Endothelial cell of umbilical vein (primary cell): Measurements from ENCODE around the gene SNHG17. TPM values are rescaled to one million over a fixed set of nuclear protein-coding genes. Genes with fewer than 3 reads are reported as not detected.

Experiments
- BruUV-seq: library from RNA; stranded (reverse); fragments of 400-500 nt; replicated peaks from 2 replicates; lab custom pipeline; 2021; lab: Mats Ljungman, UMichigan
- CTCF ChIA-PET: fragments of 300-600, 350-600 bp; sonication (Branson Sonifier 250); formaldehyde crosslinking; loops from one replicate; lab custom pipeline; 2021; ENCODE audit warnings: antibody characterized with exemption, inconsistent platforms; lab: Charles Lee
- POLR2A ChIA-PET: fragments of 300-600, 350-600 bp; sonication (Branson Sonifier 250); formaldehyde crosslinking; loops from one replicate; lab custom pipeline; 2021; ENCODE audit warnings: antibody characterized with exemption, inconsistent platforms; lab: Charles Lee
- DNase-seq: peaks from one replicate; pipeline ENCODE4 v3.0.0-alpha.2; 2011; ENCODE audit warnings: low read depth, low spot score
- FAIRE-seq: peaks from 2 replicates; lab custom pipeline; 2011; peaks lifted over from hg19 to GRCh38; lab: Jason Lieb, UNC
- H2AFZ ChIP-seq: 2 replicates; pipeline ENCODE4 v1.6.0; 2012; ENCODE audit warnings: low read depth, low read length, control low read depth, inconsistent platforms
- H3K27ac ChIP-seq: 2 replicates; pipeline ENCODE4 v1.5.1; 2011; ENCODE audit warnings: low read depth, mild to moderate bottlenecking, control low read depth, low read length, moderate library complexity; ENCODE audit not compliant: insufficient read depth
- H3K27me3 ChIP-seq, 2 experiments: 2 replicates each; pipeline versions ENCODE4 v1.6.0 to v1.6.1; 2011; ENCODE audit warnings: low read length in 2 of 2, mixed read lengths in 1 of 2; ENCODE audit not compliant: control insufficient read depth in 2 of 2, insufficient read depth in 2 of 2
- H3K36me3 ChIP-seq, 2 experiments: 2 replicates in 1 of 2; 3 replicates in 1 of 2; pipeline ENCODE4 v1.5.1; 2011; ENCODE audit warnings: low read length in 2 of 2, mild to moderate bottlenecking in 1 of 2, moderate library complexity in 1 of 2; ENCODE audit not compliant: control insufficient read depth in 2 of 2, insufficient read depth in 2 of 2; ENCODE audit errors: extremely low read depth in 1 of 2
- H3K4me1 ChIP-seq: 3 replicates; pipeline ENCODE4 v1.5.1; 2011; ENCODE audit warnings: mild to moderate bottlenecking, low read length; ENCODE audit not compliant: control insufficient read depth, insufficient read depth; ENCODE audit errors: extremely low read depth
- H3K4me2 ChIP-seq: 2 replicates; pipeline ENCODE4 v1.6.1; 2011; ENCODE audit warnings: low read length, control low read depth, mixed read lengths; ENCODE audit not compliant: insufficient read depth
- H3K4me3 ChIP-seq, 3 experiments: fragments of 200-600 bp in 1 of 3; sonication (generic), shearing (Covaris generic) in 1 of 3; replicated peaks in 1 of 3; 2 replicates each; pipeline ENCODE4 v1.5.1; 2011 to 2016; ENCODE audit warnings: control low read depth in 3 of 3, low read length in 3 of 3, mild to moderate bottlenecking in 2 of 3, inconsistent platforms in 1 of 3, low read depth in 1 of 3, moderate library complexity in 1 of 3; ENCODE audit not compliant: insufficient read depth in 1 of 3
- H3K79me2 ChIP-seq: 2 replicates; pipeline ENCODE4 v1.6.0; 2012; ENCODE audit warnings: low read length, inconsistent platforms; ENCODE audit not compliant: control insufficient read depth, insufficient read depth
- H3K9ac ChIP-seq: replicated peaks from 2 replicates; pipeline ENCODE3; 2011; ENCODE audit warnings: low read length, control low read depth; ENCODE audit not compliant: insufficient read depth; ENCODE audit errors: extremely low read depth
- H3K9me1 ChIP-seq: replicated peaks from 3 replicates; pipeline ENCODE4 v1.6.0; 2011; ENCODE audit warnings: mild to moderate bottlenecking, low read length; ENCODE audit not compliant: control insufficient read depth, insufficient read depth; ENCODE audit errors: extremely low read depth
- H3K9me3 ChIP-seq: replicated peaks from 2 replicates; pipeline ENCODE4 v1.5.1; 2012; ENCODE audit warnings: low read length, inconsistent platforms; ENCODE audit not compliant: control insufficient read depth, insufficient read depth
- H4K20me1 ChIP-seq: replicated peaks from 2 replicates; pipeline ENCODE3; 2011; ENCODE audit warnings: mild to moderate bottlenecking, low read length; ENCODE audit not compliant: control insufficient read depth, insufficient read depth; ENCODE audit errors: extremely low read depth
- CTCF ChIP-seq, 2 donors: IDR thresholded peaks; 1 replicate in 1 of 2; 2 replicates in 1 of 2; pipeline ENCODE4 v1.5.1; 2011; ENCODE audit warnings: low read length in 2 of 2, mild to moderate bottlenecking in 2 of 2, moderate library complexity in 2 of 2, control low read depth in 1 of 2, inconsistent platforms in 1 of 2, low read depth in 1 of 2; ENCODE audit not compliant: insufficient read depth in 1 of 2; ENCODE audit errors: extremely low read depth in 1 of 2
- GATA2 ChIP-seq: IDR thresholded peaks from 2 replicates; pipeline ENCODE4 v1.7.0; 2011; ENCODE audit warnings: low read depth, mild to moderate bottlenecking, moderate library complexity, mixed read lengths, low read length; ENCODE audit not compliant: insufficient read length, insufficient read depth
- POLR2AphosphoS5 ChIP-seq: IDR thresholded peaks from 2 replicates; pipeline ENCODE4 v1.6.1; 2012; ENCODE audit warnings: low read depth, mild to moderate bottlenecking, control low read depth, low read length, moderate library complexity; ENCODE audit not compliant: insufficient read depth
- dilution Hi-C: fragments of 300-500 bp; cut with MboI; formaldehyde crosslinking; loops from one replicate; pipeline ENCODE4 v1.15.0; 2019; ENCODE audit warnings: low sequenced_read_pairs; ENCODE audit not compliant: extremely low pct_ligation_motif_present
- intact Hi-C: fragments of 100-400 bp; cut with micrococcal nuclease; formaldehyde crosslinking; loops from one replicate; pipeline ENCODE4 v1.10.0; 2022
- polyA plus RNA-seq, 4 experiments: library from polyadenylated mRNA; depleted of rRNA in 3 of 4; stranded (reverse) in 3 of 4; unstranded in 1 of 4; fragments of >200 nt; gene quantifications; 2 replicates each; pipeline versions ENCODE4 v1.2.1 to v1.2.3, GENCODE V29; 2011 to 2012; ENCODE audit warnings: missing spikeins in 1 of 4
- small RNA-seq: library from RNA; depleted of rRNA; stranded (forward); fragments of <200 nt; gene quantifications from one replicate; pipeline ENCODE3, GENCODE V24; 2012; ENCODE audit warnings: low replicate concordance, low read depth; ENCODE audit not compliant: insufficient read depth, insufficient read length
- total RNA-seq: library from RNA; stranded (reverse); gene quantifications from 2 replicates; pipeline ENCODE4 v1.2.3, GENCODE V29; 2021

The SNHG17 gene
- total and polyA plus RNA-seq, 2 donors (not counting 3 experiments of a cell fraction or from before 2014, with no cell fraction given) = 39.4 to 94.0 TPM

DNA sequence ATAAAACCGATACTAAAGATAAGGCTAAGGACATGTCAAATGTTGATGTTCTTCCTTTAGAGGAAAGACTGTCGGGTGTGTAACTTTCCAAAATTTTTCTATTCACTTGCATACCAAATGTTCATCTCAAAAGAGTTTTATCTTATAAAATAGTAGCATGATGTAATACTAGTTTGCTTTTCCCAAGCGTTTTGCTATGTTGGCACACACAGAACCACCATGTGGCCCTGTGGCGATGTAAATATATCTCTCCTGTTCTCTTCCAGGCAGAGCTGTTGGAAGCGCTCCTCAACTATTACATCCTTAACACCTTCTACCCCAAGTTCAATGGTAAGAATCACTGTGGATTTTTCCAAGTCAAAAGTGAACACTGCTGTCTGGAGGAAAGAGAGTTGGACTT is 62.3 kb downstream of the SNHG17 start:
- no peak overlapping the region for H3K4me3 ChIP-seq
- H2AFZ ChIP-seq = no peak overlapping the region
- no peaks in the 10 kb centered on the region for H4K20me1 ChIP-seq
- FAIRE-seq (no peak), DNase-seq (no peak)
- no TSS peak for BruUV-seq
- H3K9ac ChIP-seq = no peak overlapping the region
- intact Hi-C loops = no loop called here
- no peak overlapping the region for H3K27ac ChIP-seq
- no peaks in the 10 kb centered on the region for H3K4me1 ChIP-seq
- dilution Hi-C loops = no loop called here
- H3K4me2 ChIP-seq = no peak overlapping the region
- peaks cover 14 to 17% of the 10 kb centered on the region in 2 experiments for H3K27me3 ChIP-seq
- TF ChIP-seq POLR2AphosphoS5 = no peak
- TF ChIP-seq CTCF (IDR thresholded peaks at IDR 0.05; ENCODE audit: extremely low read depth in 1 of 2, insufficient read depth in 1 of 2, low read depth in 1 of 2, low read length in 2 of 2) = no peak
- no peak for TF ChIP-seq GATA2
- ChIA-PET POLR2A (no interaction called here), CTCF (interaction anchor here (5.8 kb wide), 1 partner anchor 17 kb away, joined by 27 read pairs; no protein-coding TSS in a partner anchor)
- no peaks in the 10 kb centered on the region for H3K9me1 ChIP-seq
- H3K36me3 ChIP-seq = no peaks in the 10 kb centered on the region
- H3K79me2 ChIP-seq = no peaks in the 10 kb centered on the region
- no peaks in the 10 kb centered on the region for H3K9me3 ChIP-seq

Small RNA genes within 50 kb of the gene (small RNA-seq; reads per million reads assigned to genes)
- not detected for gene RF00056
- 0.88 reads per million for gene SNORA60
- gene SNORA71A = 5.5 reads per million, percentile 41 among the genes with 10 or more reads in this experiment
- 45.8 reads per million, percentile 92 among the genes with 10 or more reads in this experiment for gene SNORA71B
- gene SNORA71C = not detected
- 5.3 reads per million, percentile 39 among the genes with 10 or more reads in this experiment for gene SNORA71D
- gene SNORA71E = not detected

Other genes with a start within 250 kb of the SNHG17 start
- gene KIAA1755, start 174.6 kb downstream of the SNHG17 start, total RNA-seq = 0.51 and 0.58 TPM in 2 replicates
- 0.36 and 0.37 TPM in 2 replicates for gene KIAA1755, start 174.6 kb downstream of the SNHG17 start, polyA plus RNA-seq
- gene BPI, start 131.2 kb downstream of the SNHG17 start, total RNA-seq = not detected in 2 replicates
- gene BPI, start 131.2 kb downstream of the SNHG17 start, polyA plus RNA-seq = not detected in 2 replicates
- gene LBP, start 88.8 kb downstream of the SNHG17 start, total RNA-seq = not detected in 2 replicates
- gene LBP, start 88.8 kb downstream of the SNHG17 start, polyA plus RNA-seq = 0.03 TPM in 1 of 2 replicates, not detected in the other
- gene RALGAPB, start 37.5 kb upstream of the SNHG17 start, total RNA-seq = 36.4 and 38.7 TPM in 2 replicates
- 10.8 and 12.8 TPM in 2 replicates for gene RALGAPB, start 37.5 kb upstream of the SNHG17 start, polyA plus RNA-seq
- not detected in 2 replicates for gene ADIG, start 145.9 kb upstream of the SNHG17 start, total RNA-seq
- not detected in 2 replicates for gene ADIG, start 145.9 kb upstream of the SNHG17 start, polyA plus RNA-seq
- 0.12 and 0.20 TPM in 2 replicates for gene ARHGAP40, start 166.5 kb upstream of the SNHG17 start, total RNA-seq
- 0.10 and 0.18 TPM in 2 replicates for gene ARHGAP40, start 166.5 kb upstream of the SNHG17 start, polyA plus RNA-seq